H1 (cell line): ENCODE results near the gene AKR7A2.

ENCODE experiments used
- CBX8 ChIP-seq: fragments of 300-800, 300-1000 bp; sonication (generic); IDR thresholded peaks from 2 replicates; pipeline ENCODE4 v1.7.1; 2016; ENCODE audit warnings: low read depth, low read length, borderline replicate concordance
- EGR1 ChIP-seq: IDR thresholded peaks from 2 replicates; pipeline ENCODE4 v1.6.1; 2011; ENCODE audit warnings: low read depth, low read length, borderline replicate concordance
- EP300 ChIP-seq, 2 experiments: IDR thresholded peaks; 1 replicate in 1 of 2; 2 replicates in 1 of 2; pipeline ENCODE4 v1.6.1; 2011 to 2012; ENCODE audit warnings: low read depth in 2 of 2, low read length in 2 of 2, mild to moderate bottlenecking in 2 of 2, borderline replicate concordance in 1 of 2, inconsistent platforms in 1 of 2, moderate library complexity in 1 of 2
- GABPA ChIP-seq: IDR thresholded peaks from 2 replicates; pipeline ENCODE4 v1.6.1; 2011; ENCODE audit warnings: mild to moderate bottlenecking, low read length, moderate library complexity, borderline replicate concordance; ENCODE audit not compliant: insufficient read depth
- HDAC6 ChIP-seq: IDR thresholded peaks from one replicate; pipeline ENCODE4 v1.7.1; 2012; ENCODE audit warnings: low read depth, mild to moderate bottlenecking, inconsistent platforms, low read length, moderate library complexity
- POLR2AphosphoS5 ChIP-seq: IDR thresholded peaks from 2 replicates; pipeline ENCODE4 v1.6.1; 2011; ENCODE audit warnings: low read depth, low read length
- RFX5 ChIP-seq: IDR thresholded peaks from 2 replicates; pipeline ENCODE4 v1.6.1; 2011; ENCODE audit warnings: low read depth, low read length, improper control_type of control experiment, borderline replicate concordance
- SIRT6 ChIP-seq: IDR thresholded peaks from one replicate; pipeline ENCODE4 v1.7.1; 2012; ENCODE audit warnings: low read length, inconsistent platforms
- TF ChIP-seq, protein P1 (sequence below), 3 experiments: IDR thresholded peaks; 1 replicate in 2 of 3; 2 replicates in 1 of 3; pipeline versions ENCODE4 v1.5.1 to v1.6.1; 2011; ENCODE audit warnings: low read length in 3 of 3, mild to moderate bottlenecking in 3 of 3, inconsistent platforms in 2 of 3, low read depth in 1 of 3, moderate library complexity in 1 of 3; ENCODE audit not compliant: insufficient read depth in 1 of 3; ENCODE audit errors: control extremely low read depth in 1 of 3
- TF ChIP-seq, protein P2 (sequence below): IDR thresholded peaks from 2 replicates; pipeline ENCODE4 v1.6.1; 2012; ENCODE audit warnings: low read length, inconsistent platforms

DNA sequence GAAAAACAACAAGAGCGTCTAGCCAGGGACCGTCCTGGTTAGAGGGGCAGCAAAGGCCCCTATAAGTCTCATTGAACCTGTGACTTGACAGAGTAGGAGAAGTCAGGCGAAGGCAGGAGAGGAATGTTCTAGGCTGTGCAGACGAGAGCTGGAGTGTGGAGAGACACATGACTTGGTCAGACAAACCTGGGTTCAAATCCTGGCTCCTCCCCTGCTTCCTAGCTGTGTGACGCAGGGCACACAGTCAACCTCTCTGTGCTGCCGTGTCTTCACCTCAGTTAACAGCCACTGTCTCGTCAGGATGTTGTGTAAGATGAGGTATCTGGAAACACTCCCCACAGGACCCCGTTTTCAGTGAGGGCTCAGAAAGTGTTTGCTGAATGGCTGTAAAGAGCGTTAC is 15.8 kb upstream of the AKR7A2 start:
- TF ChIP-seq, protein P1, sequence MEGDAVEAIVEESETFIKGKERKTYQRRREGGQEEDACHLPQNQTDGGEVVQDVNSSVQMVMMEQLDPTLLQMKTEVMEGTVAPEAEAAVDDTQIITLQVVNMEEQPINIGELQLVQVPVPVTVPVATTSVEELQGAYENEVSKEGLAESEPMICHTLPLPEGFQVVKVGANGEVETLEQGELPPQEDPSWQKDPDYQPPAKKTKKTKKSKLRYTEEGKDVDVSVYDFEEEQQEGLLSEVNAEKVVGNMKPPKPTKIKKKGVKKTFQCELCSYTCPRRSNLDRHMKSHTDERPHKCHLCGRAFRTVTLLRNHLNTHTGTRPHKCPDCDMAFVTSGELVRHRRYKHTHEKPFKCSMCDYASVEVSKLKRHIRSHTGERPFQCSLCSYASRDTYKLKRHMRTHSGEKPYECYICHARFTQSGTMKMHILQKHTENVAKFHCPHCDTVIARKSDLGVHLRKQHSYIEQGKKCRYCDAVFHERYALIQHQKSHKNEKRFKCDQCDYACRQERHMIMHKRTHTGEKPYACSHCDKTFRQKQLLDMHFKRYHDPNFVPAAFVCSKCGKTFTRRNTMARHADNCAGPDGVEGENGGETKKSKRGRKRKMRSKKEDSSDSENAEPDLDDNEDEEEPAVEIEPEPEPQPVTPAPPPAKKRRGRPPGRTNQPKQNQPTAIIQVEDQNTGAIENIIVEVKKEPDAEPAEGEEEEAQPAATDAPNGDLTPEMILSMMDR (IDR thresholded peaks at IDR 0.05; ENCODE audit: control extremely low read depth in 1 of 3, insufficient read depth in 1 of 3, low read depth in 1 of 3, low read length in 3 of 3), result no peak
- TF ChIP-seq EGR1, result no peak
- TF ChIP-seq RFX5, result no peak
- TF ChIP-seq HDAC6, result no peak
- TF ChIP-seq EP300 (IDR thresholded peaks at IDR 0.05; ENCODE audit: borderline replicate concordance in 1 of 2, low read depth in 2 of 2, low read length in 2 of 2), result no peak
- TF ChIP-seq, protein P2, sequence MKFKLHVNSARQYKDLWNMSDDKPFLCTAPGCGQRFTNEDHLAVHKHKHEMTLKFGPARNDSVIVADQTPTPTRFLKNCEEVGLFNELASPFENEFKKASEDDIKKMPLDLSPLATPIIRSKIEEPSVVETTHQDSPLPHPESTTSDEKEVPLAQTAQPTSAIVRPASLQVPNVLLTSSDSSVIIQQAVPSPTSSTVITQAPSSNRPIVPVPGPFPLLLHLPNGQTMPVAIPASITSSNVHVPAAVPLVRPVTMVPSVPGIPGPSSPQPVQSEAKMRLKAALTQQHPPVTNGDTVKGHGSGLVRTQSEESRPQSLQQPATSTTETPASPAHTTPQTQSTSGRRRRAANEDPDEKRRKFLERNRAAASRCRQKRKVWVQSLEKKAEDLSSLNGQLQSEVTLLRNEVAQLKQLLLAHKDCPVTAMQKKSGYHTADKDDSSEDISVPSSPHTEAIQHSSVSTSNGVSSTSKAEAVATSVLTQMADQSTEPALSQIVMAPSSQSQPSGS, result no peak
- TF ChIP-seq CBX8, result no peak
- no peak for TF ChIP-seq SIRT6
- no peak for TF ChIP-seq POLR2AphosphoS5
- TF ChIP-seq GABPA, result no peak
